PFSK-1 (cell line): Measurements from ENCODE around the gene TMEM253.

Experiments
- FOXP2 ChIP-seq: optimal IDR thresholded peaks from 2 replicates; pipeline ENCODE3; 2011; ENCODE audit warnings: borderline replicate concordance, control low read depth, inconsistent platforms; ENCODE audit not compliant: insufficient read depth; ENCODE audit errors: extremely low read length, extremely low read depth
- POLR2AphosphoS5 ChIP-seq: IDR thresholded peaks from 2 replicates; pipeline ENCODE4 v1.6.1; 2012; ENCODE audit warnings: low read depth, mild to moderate bottlenecking, control low read depth, low read length, moderate library complexity
- SIN3A ChIP-seq: IDR thresholded peaks from 2 replicates; pipeline ENCODE4 v1.6.1; 2012; ENCODE audit warnings: mild to moderate bottlenecking, low read length, moderate library complexity, borderline replicate concordance; ENCODE audit not compliant: insufficient read depth
- TAF1 ChIP-seq: IDR thresholded peaks from 2 replicates; pipeline ENCODE4 v1.6.1; 2012; ENCODE audit warnings: low read length, control low read depth, borderline replicate concordance; ENCODE audit not compliant: insufficient read depth
- TF ChIP-seq, protein P1 (sequence below), 2 experiments: IDR thresholded peaks; 2 replicates each; pipeline versions ENCODE4 v1.6.1 to v1.8.0; 2011 to 2012; ENCODE audit warnings: low read depth in 2 of 2, low read length in 2 of 2, control low read depth in 1 of 2, inconsistent platforms in 1 of 2, mild to moderate bottlenecking in 1 of 2, moderate library complexity in 1 of 2; ENCODE audit not compliant: insufficient read depth in 1 of 2

The TMEM253 gene

DNA sequence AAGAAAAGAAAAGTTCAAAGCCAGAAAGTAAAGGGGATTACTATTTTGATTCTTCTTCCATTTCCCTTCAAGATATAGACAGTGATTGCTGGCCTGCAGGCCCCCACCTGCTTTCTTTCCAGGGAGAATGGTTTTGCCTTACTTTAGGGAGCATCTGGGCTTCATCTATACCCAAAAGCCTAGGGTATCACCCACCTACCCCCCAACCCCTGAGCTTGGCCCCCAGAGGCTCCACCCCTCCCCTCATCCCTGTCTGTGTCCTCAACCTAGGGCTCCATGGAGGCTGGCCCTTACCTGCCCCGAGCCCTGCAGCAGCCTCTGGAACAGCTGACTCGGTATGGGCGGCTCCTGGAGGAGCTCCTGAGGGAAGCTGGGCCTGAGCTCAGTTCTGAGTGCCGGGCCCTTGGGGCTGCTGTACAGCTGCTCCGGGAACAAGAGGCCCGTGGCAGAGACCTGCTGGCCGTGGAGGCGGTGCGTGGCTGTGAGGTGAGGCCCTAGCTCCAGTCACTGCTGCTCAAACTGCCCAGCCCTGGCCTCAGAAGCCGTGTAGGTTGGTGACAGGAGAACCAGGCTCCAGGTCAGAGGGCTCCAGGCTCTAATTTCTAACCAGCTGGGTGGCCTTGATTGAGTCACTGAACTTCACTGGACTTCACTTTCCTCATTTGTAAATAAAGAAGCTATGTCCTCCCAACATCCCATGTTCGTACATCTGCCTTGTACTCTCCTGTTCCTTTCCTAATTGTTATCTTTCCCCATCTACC, 17.1 kb upstream of the TMEM253 start:
- TF ChIP-seq FOXP2, result no peak
- TF ChIP-seq POLR2AphosphoS5, result no peak
- TF ChIP-seq, protein P1, sequence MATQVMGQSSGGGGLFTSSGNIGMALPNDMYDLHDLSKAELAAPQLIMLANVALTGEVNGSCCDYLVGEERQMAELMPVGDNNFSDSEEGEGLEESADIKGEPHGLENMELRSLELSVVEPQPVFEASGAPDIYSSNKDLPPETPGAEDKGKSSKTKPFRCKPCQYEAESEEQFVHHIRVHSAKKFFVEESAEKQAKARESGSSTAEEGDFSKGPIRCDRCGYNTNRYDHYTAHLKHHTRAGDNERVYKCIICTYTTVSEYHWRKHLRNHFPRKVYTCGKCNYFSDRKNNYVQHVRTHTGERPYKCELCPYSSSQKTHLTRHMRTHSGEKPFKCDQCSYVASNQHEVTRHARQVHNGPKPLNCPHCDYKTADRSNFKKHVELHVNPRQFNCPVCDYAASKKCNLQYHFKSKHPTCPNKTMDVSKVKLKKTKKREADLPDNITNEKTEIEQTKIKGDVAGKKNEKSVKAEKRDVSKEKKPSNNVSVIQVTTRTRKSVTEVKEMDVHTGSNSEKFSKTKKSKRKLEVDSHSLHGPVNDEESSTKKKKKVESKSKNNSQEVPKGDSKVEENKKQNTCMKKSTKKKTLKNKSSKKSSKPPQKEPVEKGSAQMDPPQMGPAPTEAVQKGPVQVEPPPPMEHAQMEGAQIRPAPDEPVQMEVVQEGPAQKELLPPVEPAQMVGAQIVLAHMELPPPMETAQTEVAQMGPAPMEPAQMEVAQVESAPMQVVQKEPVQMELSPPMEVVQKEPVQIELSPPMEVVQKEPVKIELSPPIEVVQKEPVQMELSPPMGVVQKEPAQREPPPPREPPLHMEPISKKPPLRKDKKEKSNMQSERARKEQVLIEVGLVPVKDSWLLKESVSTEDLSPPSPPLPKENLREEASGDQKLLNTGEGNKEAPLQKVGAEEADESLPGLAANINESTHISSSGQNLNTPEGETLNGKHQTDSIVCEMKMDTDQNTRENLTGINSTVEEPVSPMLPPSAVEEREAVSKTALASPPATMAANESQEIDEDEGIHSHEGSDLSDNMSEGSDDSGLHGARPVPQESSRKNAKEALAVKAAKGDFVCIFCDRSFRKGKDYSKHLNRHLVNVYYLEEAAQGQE (IDR thresholded peaks at IDR 0.05; ENCODE audit: insufficient read depth in 1 of 2, low read depth in 2 of 2, low read length in 2 of 2), result no peak
- TF ChIP-seq SIN3A, result no peak

GRCh38 chr14:21084396-21084795, 16.5 kb upstream of the TMEM253 start:
- TF ChIP-seq POLR2AphosphoS5 (no peak), SIN3A (no peak), TAF1 (no peak), FOXP2 (no peak)
- TF ChIP-seq, protein P1 (IDR thresholded peaks at IDR 0.05; ENCODE audit: insufficient read depth in 1 of 2, low read depth in 2 of 2, low read length in 2 of 2), result no peak

- no peak for TF ChIP-seq SIN3A
- TF ChIP-seq TAF1, result no peak
- no peak for TF ChIP-seq FOXP2
- TF ChIP-seq, protein P1 (IDR thresholded peaks at IDR 0.05; ENCODE audit: insufficient read depth in 1 of 2, low read depth in 2 of 2, low read length in 2 of 2), result no peak
- TF ChIP-seq POLR2AphosphoS5, result no peak
Observed at GRCh38 chr14:21084998-21085853, 15.6 kb upstream of the TMEM253 start.

DNA sequence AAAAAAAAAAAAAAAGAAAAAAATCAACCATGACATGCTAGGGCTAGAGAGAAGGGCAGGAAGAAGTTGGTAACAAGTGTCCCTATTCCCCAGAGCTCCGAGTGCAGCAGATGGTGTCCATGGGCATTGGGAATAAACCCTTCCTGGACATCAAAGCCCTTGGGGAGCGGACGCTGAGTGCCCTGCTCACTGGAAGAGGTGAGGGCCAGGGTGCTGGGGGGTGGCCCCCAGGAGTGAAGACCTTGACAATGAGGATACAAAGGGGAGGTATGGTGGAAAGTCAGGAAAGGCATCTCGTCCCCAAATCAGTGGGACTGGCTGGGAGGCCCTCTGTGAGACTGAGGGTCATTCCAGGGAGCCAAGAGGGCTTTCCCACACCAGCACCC, 14.0 kb upstream of the TMEM253 start:
- TF ChIP-seq, protein P1 (IDR thresholded peaks at IDR 0.05; ENCODE audit: insufficient read depth in 1 of 2, low read depth in 2 of 2, low read length in 2 of 2), result no peak
- TF ChIP-seq FOXP2 (no peak), SIN3A (no peak), TAF1 (no peak), POLR2AphosphoS5 (no peak)
